Measurements from ENCODE around the gene CYP2W1.
"Not testable (repeated sequence)": the region's sequence is repeated elsewhere in the genome, so short reads cannot be mapped to it uniquely, and the experiment has no call there.

Gene CYP2W1

GRCh38 chr7:1031716-1032455 lies 48.9 kb downstream of the CYP2W1 start:
- no peak for DNase-seq

- DNase-seq: no peak
These were observed 49.7 kb downstream of the CYP2W1 start for GRCh38 chr7:1032536-1033181.

GRCh38 chr7:1033546-1034145 lies 50.7 kb downstream of the CYP2W1 start:
- DNase-seq: no peak

DNA sequence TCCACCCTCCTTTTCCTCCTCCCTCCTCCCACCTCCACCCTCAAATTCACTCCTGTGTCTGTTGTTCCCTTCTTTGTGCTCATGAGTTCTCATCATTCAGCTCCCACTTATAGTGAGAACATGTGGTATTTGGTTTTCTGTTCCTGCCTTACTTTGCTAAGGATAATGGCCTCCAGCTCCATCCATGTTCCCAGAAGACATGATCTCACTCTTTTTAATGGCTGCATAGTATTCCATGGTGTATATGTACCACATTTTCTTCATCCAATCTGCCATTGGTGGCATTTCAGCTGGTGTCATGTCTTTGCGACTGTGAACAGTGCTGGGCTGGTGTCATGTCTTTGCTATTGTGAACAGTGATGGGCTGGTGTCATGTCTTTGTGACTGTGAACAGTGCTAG lies 51.8 kb downstream of the CYP2W1 start:
- not testable (repeated sequence) for DNase-seq

- DNase-seq: not testable (repeated sequence)
These were observed 53.4 kb downstream of the CYP2W1 start for GRCh38 chr7:1036164-1036928.
